Erythroblast (primary cell): ENCODE data around the gene LIN7C.
"Not testable (repeated sequence)": the region's sequence is repeated elsewhere in the genome, so short reads cannot be mapped to it uniquely, and the experiment has no call there.

Experiments used
- DNase-seq, 2 experiments: peaks; one replicate each; lab custom pipeline; 2025; lab: John Stamatoyannopoulos, UW
- GATA1 ChIP-seq: IDR thresholded peaks from 2 replicates; pipeline ENCODE4 v1.6.1; 2011; ENCODE audit warnings: low read depth, mild to moderate bottlenecking, control low read depth, low read length, moderate library complexity
- POLR2A ChIP-seq: IDR thresholded peaks from 2 replicates; pipeline ENCODE4 v1.6.1; 2011; ENCODE audit warnings: mild to moderate bottlenecking, low read length

The LIN7C gene

DNA sequence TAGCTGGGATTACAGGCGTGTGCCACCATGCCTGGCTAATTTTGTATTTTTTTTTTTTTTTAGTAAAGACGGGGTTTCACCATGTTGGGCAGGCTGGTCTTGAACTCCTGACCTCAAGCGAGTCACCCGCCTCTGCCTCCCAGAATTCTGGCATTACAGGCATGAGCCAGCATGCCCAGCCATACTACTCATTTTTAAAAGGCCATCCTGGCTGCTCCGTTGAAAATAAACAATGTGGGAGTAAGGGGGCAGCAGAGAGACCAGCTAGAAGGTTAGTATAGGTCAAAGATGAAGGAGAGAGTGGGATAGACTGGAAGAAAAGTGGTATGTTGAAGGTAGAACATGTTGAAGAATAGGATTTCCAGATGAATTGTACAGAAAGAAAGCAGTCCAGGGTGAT lies 17.6 kb upstream of the LIN7C start:
- TF ChIP-seq GATA1 = no peak
- no peak for TF ChIP-seq POLR2A
- peak; percentile 1 to 6 for DNase-seq

DNA sequence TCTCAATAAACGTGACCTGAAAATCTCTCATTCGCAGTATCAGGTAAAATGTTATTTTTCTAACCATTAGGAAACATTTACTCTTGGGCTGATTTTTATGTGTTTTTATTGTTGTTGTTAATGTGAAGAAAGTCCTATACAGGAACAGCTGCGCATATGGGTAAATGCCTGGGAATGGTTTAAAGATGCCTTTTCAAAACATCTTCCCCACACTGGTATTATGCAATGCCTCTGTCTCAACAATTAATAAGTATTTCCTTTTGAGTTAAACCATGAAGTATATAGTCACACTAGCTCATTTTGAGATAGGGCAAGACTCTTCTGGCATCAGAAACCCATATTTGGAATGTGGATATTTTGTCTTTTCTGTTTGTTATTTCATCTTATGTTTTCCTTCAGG lies 13.7 kb upstream of the LIN7C start:
- no peak for TF ChIP-seq GATA1
- TF ChIP-seq POLR2A = no peak
- no peak for DNase-seq

DNA sequence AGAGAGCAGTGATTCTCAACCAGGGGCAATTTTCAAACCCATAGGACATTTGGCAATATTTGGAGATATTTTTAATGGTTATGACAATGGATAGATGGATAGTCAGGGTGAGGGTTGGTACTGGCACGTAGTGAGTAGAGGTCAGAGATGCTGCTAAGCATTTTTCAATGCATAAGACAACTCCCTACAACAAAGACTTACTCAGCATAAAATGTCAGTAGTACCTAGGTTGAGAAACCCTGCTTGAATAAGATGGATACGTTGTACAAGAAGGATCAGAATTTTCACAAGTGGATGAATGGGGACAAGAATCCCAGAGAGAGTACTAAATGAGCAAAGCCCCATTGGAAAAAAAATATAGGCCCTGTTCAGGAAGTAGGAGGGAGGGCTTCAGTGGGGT lies 11.9 kb upstream of the LIN7C start:
- DNase-seq = no peak
- TF ChIP-seq POLR2A (no peak), GATA1 (no peak)

DNA sequence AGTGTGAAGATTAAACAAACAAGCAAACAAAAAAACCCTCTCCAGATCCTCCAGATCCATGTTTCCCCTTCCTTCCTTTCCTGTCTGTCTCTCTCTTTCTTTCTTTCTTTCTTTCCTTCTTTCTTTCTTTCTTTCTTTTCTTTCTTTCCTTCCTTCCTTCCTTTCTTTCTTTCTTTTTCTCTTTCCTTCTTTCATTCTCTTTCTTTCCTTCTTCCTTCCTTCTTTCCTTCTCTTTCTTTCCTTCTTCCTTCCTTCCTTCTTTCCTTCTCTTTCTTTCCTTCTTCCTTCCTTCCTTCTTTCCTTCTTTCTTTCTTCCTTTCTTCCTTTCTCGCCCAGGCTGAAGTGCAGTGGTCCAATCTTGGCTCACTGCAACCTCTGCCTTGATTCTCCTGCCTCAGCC lies 10.9 kb upstream of the LIN7C start:
- DNase-seq = not testable (repeated sequence)

DNA sequence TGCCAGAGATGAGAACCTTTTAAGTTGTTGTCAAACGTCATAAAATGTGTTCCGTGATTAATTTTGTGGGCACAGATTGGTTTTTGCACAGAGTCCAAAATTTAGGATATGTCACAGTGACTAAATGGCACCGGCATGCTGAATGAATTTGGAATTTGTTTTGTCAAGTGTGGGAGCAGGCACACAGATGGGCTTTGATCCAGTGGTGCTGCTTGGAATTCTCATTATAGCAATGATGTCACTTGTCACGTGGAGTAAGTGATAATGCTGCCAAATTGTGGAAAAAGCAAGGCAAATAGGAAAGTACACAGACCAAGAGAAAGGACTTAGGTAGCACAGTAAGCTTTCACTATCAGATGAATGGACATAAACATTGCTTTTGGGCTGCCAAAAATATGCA lies 8.0 kb upstream of the LIN7C start:
- DNase-seq = no peak
- TF ChIP-seq GATA1 = no peak
- no peak for TF ChIP-seq POLR2A

DNA sequence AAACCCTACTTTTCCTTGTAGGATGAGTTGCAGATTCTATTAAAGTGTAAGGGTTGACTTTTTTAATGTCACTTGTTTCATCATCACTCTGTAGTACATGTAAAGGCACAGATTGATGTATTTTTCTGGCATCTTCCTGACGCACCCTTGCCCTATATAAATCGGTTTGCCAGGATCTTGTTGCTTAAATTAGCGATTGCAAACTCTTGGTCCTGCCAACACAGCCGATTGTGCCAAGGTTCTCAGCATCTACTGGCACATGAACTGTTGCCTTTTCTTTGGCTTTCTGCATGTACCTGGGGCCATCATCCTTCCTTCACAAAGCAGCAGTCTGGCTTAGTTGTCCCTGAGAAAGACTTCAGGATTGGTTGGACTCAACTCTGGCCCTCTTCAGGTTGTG lies 7.5 kb upstream of the LIN7C start:
- no peak for TF ChIP-seq POLR2A
- DNase-seq = no peak

DNA sequence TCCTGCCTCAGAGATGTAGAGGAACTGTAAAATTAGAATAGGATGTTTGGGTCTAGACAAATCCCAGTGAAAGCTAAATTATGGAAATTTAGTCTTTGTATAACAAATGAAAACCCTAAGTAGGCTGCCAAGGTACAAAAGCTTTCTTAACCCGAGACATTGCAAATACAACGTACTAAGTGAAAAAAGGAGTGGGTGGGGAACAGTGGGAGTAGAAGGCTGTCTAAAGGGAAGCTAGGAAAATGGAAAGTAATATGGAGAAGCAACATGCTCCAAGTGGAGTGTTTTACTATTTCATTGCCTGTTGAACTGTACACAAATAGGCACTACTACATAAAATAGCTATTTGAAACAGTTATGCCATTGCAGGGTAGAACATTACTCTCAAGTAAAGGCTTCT lies 6.8 kb upstream of the LIN7C start:
- TF ChIP-seq POLR2A = no peak
- TF ChIP-seq GATA1 = no peak
- no peak for DNase-seq

DNA sequence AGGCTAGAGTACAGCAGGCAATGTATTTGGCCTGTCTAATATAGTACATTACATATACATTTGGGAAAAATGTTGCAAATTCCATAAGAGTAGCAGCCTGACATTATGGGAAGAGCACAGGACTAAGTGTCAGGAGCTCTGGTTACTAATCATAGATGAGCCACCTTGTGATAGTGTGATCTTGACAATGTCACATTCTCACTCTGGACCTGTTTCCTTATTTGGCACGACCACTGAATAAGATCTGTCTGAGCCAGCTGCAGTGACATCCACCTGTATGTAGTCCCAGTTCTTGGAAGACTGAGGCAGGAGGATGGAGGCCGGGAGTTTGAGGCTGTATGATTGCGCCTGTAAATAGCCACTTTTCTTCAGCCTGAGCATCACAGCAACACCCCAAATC lies 5.7 kb upstream of the LIN7C start:
- TF ChIP-seq GATA1 = no peak
- TF ChIP-seq POLR2A = no peak
- DNase-seq = no peak

DNA sequence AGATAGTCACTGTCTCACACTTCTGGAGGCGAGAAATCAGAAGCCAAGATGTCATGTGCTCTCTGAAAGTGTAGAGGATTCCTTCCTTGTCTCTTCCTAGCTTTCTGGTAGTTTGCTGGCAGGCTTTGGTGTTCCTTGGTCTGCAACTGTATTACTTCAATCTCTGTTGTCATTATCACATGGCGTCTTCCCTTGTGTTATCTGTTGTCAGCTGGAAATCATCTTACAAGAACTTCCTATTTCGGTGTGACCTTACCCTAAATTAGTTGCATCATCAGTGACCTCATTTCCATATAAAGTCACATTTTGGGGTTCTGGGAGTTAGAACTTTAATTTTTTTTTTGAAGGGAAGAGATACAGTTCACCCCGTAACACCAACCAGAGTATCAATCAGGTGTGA lies 3.3 kb upstream of the LIN7C start:
- DNase-seq = peak in 1 of 2 experiments; percentile 5
- TF ChIP-seq POLR2A (no peak), GATA1 (no peak)

DNA sequence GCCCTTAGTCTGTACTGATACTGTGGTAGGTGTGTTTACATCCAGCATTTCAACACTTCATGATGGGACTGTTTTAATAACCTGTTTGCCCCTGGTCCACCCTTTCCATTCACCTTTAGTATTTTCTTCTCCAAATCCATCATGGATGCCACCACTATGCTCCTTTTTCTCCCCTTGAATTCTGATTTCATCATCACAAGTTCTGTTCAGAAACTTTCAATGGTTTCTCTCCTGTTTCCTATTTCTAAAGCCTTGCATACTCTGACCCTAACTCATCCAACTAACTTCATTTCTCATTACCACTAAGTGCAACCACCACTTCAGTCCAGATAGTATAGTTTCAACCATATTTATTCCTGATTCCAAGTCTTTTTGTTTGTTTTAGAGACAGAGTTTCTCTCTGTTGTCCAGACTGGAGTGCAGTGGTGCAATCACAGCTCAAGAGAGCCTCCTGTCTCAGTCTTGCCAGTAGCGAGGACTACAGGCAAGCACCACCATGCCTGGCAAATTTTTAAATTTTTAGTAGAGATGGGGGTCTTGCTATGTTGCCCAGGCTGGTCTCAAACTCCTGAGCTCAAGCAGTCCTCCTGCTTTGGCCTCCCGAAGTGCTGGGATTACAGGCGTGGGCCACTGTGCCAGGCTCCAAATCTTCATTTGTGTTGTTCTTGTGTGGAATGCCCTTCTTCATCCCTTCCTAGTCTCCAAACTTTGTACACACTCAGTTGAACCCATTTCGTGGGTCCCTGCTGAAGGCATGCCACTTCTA lies 1.2 kb upstream of the LIN7C start:
- DNase-seq = no peak
- TF ChIP-seq POLR2A (no peak), GATA1 (no peak)

DNA sequence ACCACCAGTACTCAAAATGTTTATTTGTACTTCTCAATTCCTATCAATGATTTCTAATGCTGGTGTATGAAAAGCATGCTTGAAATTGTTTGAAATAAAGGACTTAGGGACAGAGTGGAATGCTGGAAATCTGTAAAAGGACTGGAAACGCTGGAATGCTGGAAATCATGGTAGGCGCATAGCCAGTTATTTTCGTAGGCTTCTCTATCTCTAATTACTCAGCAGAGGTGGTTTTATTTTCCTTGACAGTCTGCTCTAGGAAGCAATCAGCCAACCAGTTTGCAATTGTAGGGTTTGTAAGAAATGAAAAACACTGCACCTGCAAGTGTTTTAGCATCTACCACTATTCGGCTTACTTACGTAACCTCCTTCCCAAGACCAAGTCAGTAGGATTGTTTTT lies 788 bp downstream of the LIN7C start:
- DNase-seq = peak in 1 of 2 experiments; percentile 56
- no peak for TF ChIP-seq GATA1
- no peak for TF ChIP-seq POLR2A

DNA sequence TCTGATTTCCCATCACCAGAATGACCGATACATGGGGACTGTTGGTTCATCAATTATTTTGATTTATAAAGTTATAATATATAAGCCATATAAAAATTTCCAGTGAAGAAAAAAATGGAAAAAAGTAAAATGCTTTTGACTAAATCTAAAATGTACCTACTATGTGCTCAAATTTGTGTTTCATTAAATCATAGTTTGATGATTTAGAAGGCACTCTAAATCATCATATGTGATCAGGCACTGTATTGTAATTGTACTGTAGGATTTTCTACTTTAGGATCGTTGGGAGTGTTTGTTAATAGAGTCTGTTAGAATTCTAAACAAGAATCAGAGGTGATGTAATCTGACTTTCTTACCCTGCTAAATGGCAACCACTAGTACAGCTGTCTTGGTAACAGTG lies 2.4 kb downstream of the LIN7C start:
- TF ChIP-seq POLR2A (no peak), GATA1 (no peak)
- DNase-seq = no peak

DNA sequence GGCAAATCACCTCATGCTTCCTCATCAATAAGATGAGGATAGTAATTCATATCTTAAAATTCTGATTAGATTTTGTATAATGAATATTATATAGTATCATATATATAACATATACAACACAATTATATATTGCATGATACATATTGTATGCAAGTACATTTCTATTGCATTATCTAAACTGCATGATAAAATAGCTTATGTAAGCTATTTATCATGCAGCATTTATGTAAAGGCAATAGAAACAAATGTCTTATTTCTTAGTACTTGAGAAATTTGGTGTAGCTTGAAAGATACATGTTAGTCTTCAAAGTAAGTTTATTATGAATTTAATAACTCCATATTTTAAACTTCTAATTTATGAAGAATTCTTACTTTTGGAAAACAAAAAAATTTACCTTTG lies 5.5 kb downstream of the LIN7C start:
- TF ChIP-seq POLR2A (no peak), GATA1 (no peak)

DNA sequence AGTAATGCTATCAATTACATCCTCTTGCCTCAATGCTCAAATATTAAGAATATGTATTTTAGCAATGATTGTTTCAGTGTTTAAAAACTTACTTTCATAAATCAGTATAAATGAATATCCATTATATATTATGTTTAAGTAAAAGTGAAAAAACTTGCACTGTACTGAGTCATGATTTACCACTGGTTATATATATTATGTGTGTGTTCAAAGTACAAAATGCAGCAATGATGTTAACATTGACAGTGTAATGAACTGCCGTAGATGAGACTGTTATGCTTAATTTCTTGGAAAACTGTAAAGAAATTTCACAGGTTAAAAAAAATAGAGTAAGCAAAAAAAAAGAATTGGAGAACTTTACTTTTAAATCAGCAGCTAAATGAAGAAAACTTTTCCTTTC lies 8.7 kb downstream of the LIN7C start:
- no peak for DNase-seq
- TF ChIP-seq POLR2A (no peak), GATA1 (no peak)

More for the DNA sequence above, 5.5 kb downstream of the LIN7C start:
- DNase-seq = no peak

DNA sequence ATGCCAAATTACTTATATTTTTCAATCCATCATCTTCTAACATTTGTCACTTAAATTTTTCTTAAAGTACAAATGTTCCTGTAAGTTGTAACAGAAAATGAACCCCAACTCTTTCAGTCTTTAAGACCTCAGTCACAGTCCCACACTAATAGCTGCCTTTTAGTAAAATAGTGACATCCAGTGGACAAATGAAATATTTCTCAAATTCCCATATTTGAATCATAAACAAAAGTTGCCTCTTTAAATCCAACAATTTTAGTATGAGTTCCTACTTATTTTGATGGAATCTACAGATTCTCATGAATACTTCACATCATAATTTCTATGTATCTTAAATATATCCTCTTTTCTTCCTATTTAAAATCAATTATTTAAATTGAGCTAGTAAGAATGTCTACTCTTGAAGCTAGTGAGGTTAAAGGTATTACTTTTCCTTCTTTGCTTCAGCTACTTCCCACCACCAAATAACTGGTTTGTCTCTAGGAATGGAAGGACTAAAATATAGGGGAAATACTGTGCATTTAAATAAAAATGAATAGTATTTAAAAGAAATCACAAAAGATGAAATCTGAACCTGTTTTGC lies 9.2 kb downstream of the LIN7C start:
- no peak for TF ChIP-seq GATA1
- TF ChIP-seq POLR2A = no peak
- peak; percentile 48 to 58 for DNase-seq

DNA sequence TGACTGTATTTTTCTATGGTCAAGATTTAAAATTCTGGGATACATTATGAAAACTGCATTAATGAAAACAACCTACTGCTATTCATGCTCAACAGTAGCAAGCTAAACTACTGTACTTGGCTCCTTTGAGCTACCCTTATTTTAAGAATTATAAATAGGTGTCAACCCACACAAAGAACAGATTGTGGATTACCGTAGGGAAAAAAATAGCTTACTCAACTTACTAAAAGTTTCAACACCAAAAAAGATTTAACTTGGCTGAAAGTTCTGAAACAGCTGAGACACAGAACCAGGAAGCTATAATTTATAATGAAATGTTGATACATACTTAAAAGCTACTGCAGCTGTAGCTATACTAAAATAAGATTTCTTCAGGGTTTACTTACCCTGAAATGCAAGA lies 10.1 kb downstream of the LIN7C start:
- no peak for DNase-seq
- no peak for TF ChIP-seq GATA1
